Superior temporal gyrus (tissue), 1 donor: ENCODE measurements around the gene TRIM9.
A peak's percentile ranks its signal among the peaks of the same experiment; 100 is the strongest.

Experiments used
- DNase-seq: peaks from one replicate; pipeline ENCODE4 v3.0.0-alpha.2; 2016; ENCODE audit errors: extremely low spot score

TRIM9 gene

DNA sequence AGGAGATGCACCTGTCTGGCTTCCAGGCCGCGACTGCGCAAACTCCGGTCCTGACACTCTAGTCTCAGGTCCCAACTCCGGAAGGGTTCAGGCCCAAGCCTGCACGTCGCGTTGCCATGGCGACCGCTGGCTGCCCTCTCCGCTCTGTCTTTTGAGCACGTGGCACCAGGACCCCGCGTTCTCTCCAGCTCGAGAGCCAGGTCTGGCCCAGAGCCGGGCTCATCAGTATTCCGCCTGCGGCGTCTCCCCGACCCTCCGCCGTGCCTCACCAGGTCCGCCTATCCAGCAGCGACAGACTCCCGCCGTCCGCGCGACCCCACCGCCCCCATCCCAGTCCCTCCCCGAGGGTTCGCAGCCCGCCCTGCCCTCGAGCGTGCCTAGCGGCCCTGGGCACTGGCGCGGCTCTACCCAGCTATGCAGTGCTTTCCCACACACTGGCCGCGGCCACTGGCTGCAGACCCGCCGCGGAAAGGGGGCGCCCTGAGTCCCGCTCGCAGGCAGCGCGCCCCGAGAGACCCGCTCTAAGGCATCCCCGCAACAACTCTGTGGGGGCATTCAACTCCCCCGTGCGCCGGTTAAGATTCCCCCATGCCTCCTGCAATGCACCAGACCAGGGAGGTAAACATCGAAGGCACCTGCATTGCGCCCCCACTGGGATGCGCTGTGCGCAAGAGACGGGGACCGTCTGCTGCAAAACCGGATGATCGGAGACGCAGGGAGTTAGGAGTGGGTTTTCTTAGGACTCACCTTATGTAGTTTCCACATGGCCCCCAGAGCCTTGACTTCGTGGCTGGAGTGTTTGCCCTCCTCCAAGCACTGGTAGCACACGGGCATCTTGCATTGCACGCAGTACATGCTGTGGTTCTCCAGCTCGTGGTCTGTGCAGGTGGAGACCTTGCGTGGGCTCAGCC, 1.3 kb downstream of the TRIM9 start:
- peak; percentile 79 for DNase-seq

DNA sequence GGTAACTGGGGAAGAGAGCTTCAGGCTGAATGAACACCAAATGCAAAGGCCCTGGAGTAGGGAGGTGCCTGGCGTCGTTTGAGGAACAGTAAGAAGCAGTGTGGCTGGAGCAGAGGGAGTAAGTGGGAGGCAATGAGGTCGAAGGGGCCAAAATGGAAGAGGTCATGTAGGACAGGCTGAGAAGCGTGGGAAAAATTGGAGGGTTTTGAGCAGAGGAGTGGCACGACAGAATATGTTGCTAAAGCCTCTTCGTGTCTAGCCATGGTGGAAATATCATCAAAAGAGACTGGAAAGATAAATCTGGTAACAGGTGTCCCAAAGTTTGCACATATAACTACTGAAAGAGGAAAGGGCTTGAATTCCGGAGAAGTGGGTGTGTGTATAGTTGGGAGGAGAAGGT, 1.9 kb downstream of the TRIM9 start:
- DNase-seq, result peak; percentile 76

DNA sequence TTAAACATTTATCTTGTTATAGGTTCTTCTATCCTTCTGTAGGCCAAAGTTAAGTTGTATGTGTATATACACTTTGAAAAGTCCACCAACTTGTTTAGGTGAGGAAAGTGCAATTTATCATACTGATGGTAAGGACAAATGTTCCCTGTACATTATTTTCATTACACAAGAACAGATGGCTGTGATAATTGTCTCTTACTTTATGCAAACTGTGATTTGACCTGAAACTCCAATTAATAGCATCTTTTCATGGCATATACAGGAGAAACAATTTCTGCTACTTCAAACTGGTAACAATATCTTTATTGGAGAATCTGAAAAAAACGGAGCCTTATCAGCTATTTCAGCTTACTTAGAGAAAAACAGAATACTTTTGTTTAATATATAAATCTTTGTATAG, 5.6 kb downstream of the TRIM9 start:
- peak; percentile 56 for DNase-seq

DNA sequence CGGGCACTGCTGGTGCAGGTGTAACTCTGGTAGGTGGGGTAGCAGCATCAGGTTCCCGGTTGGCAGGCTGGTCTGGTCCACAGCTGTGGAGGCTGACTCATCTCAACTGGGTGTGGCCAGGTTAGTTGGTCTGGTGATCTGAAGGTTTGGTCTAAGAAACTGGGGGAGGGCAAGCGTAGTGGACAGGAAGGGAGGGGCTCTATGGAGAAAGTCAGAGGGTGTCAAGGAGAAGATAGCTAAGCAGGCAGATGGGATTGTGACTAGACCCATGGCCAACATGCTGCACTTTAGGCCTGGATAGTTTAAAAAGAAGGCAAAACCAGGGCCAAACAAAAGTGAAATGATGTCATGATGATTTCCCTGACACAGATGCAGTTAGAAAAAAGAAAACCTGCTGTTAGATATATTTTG, 7.9 kb downstream of the TRIM9 start:
- no peak for DNase-seq

DNA sequence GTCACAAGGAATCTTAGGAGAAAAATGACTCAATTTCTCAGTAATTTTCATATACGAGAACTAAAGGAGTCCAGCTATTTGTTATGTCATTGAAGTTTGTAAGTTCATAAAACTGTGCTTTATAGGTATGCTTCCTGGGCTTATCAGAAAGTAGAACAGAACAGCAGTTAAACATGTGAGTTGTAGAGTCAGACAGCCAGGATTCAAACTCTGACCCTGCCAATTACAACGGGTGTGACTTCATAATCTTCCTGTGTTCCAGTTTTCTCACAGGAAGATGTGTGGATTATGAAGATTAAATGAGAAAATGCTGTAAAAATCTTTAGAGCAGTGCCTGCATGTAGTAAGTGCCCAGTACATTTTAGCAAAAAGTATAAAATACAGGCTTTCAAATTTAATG, 8.9 kb downstream of the TRIM9 start:
- DNase-seq, result peak; percentile 46

DNA sequence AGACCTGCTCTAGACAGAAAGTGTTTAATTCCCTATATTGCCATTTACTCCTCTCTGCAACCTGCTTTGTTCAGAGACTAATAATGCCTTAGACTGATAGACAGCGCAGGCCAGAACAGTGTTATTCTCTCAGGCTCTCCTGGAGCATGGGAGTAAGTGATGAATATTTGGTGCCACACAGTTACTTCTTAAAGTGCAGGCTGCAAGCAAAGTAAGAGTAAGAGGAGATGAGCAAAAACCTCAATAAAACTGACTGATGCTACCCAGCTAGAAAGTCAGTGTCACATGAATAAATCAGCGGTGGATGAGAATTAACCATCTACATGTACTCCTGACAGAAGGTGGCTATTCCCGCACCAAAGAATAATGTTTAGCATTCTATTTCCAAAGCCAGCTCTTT, 9.9 kb downstream of the TRIM9 start:
- DNase-seq, result no peak

DNA sequence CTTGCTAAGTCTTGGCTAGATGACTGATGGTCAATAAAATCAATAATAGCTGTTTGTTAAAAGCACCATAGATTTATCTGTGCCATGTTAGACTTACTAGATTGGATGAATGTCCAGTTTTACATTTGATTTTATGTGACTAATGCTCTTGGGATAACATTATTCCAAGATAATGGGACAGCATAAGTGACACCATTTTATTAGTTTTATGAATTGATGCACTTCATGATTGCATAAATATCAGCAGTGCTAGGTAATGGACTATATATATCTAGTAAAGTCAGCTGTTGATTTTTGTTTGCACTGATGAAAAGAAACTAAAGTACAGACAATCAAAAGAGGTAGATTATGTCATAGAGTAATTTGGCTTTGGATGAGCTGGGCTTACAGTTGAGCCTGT, 10.4 kb downstream of the TRIM9 start:
- no peak for DNase-seq

DNA sequence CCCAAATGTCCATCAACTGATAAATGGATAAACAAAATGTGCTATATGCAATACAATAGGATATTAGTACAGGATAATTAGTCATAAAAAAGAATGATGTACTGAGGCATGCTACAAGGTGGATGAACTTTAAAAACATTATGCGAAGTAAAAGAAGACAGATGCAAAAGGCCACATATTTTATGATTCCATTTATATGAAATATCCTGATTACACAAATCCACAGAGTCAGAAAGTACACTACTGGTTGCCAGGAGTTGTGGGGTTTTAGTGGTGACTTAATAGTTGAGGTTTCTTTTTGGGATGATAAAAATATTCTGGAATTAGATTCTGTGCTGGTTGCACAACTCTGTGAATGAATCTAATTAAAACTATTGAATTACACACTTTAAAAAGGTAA, 12.6 kb downstream of the TRIM9 start:
- no peak for DNase-seq

DNA sequence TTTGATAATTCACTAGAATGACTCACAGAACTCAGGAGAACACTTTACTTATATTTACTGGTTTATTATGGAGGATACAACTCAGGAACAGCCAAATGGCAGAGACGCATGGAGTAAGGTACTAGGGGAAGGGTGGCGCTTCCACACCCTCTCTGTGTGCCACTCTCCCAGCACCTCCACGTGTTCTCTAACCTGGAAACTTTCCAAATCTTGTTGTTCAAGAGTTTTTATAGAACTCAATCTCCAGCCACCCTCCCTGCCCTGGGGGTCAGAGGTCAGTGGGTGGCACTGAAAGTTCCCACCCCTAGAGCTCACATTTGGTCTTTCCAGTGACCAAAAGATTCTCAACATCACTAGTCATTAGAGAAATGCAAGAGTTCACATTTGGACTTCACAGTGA, 13.2 kb downstream of the TRIM9 start:
- no peak for DNase-seq

DNA sequence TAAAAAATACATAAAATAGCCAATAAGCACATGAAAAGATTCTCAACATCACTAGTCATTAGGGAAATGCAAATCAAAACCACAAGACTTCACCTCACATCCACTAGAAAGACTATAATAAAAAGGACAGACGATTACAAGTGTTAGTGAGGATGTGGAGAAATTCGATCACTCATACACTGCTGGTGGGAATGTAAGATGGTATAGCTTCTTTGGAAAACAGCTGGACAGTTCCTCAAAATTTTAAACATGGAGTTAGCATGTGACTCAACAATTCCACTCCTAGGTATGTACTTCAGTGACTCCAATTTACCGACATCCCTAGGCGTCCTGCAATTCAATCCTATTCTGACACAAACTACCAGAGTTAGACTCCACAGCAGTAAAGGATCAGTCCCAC, 13.7 kb downstream of the TRIM9 start:
- DNase-seq, result no peak

DNA sequence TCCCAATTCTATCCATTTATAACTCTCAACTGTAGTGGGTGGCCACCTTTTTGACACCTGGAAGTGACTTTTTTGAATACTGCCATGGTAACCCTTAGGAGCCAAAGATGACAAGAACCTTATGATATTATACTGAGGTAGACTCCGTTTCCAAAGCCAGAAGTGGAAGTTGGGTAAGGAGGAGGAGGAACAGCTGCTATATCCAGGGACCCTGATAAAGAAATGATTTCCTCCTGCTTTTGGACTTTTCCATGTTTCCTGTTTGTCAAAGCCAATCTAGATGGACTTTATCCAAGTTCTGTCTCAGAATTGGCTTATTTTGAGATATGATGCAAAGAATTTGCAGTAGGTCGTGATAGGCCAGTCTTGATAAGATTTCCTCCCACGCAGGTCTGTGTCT, 14.3 kb downstream of the TRIM9 start:
- no peak for DNase-seq

DNA sequence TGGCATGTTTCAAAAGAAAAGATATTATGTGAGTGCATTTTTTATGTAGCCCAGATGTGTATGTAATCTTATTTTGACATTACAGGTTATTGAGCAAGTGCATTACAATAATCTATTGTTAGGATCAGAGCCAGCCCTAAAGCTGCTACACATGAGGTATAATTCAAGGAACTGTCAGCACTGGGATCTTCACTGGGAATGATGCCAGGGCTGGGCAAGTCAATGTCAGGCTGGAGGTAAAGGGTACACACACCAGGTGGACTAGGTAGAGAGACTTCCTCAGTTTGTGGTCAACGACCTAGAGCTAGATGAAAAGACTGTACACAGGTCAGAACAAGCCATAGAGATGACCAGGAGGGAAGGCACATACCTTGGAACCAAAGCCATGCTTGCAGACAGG, 15.4 kb downstream of the TRIM9 start:
- no peak for DNase-seq

DNA sequence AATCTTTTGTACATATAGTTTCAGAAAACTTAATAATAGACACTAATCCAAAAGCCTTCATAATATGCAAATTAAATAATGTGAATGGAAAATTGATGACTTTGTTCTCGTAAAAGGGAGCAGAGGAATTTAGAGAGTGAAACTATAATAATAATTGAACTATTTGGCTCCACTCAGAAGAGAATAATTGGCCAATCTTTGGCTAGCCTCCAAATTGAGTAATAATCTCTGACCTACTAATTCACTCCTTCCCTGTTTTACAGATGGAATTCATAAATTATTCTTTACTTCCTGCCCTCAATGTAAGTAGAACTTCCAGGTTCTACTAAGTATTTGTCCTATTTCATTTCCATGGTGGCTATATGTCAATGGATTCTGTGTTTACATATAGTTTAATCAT, 15.8 kb downstream of the TRIM9 start:
- no peak for DNase-seq

DNA sequence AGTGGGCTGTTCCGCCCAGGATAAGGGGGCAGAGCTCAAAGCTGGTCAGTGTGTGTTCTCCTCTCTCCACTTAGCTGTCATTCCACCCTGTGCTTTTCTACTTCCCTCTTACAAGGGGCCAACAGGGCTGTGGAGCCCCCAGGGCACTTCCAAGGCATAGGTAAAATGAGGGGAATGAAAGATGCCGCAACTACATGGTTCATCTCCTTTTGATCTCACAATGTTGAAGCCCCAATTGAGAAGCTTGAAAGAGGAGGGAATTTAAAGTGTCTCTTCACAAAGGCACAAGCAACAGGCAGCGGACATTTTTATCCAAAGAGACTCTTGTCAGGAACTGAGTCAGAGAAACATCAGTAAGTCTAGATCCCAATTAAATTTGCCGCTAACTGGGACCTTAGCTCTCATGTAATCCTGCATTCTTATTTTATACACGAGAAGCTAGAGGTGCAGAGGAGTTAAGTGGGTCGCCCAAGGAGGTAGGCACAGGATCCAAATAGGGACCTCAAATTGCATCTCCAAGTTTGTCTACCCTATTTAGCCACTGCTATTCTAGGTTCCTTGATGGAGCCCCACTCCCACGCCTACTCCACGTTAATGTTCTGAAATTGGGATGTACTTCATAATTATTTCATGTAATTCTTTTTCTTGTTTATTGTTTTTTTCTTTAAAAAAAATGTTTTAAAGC, 20.1 kb downstream of the TRIM9 start:
- DNase-seq, result no peak

DNA sequence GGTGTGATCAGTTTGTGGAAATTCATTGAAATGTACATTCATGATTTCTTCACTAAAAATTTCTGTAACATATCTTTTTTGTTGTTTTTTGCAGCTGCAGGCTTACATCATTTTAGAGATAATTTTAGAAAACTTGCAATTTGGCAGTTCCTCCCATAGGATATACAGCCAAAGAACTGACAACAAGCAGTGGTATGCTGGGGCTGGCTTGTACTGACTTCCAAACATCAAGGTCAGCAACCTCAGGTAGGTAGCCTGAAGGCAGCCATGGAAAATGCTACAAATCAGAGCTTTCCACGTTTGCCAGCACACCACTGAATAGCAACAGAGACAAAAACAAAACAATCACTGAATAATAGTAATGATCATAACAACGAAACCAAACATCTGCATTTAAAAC, 21.2 kb downstream of the TRIM9 start:
- DNase-seq, result no peak

DNA sequence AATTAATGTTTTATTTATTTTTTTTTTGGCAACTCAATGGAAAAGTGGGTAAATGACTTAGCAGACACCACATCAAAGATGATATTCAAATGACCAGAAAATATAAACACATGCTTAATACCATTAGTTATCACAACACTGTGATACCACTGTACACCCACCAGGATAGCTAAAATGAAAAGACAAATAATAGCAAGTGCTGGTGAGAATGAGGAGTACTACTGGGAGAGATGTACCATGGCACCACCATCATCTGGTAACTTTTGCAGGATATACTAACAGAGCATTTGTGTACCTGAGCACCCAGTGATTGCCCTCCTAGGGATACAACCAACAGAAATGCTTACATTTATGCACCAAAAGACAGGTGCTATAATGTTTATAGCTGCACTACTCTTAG, 21.9 kb downstream of the TRIM9 start:
- no peak for DNase-seq

DNA sequence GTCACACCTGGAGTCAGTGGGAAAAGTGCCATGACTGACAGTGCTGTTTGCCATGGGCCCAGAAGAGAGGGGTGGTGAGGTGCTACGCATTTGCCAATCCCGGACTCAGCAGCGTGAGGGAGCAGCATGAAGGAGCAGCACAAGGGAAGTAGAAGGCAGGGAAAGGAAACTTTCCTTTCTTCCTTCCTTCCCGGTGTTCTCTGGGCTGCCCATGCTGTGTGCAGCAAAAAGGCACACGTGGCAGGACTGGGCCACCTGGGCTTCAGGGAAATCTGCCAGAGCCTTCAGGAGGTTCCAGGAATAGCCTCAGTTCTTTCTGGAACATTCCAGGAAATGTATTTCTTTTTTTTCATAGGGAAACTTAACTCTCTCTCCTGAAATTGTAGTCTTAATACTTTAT, 23.0 kb downstream of the TRIM9 start:
- no peak for DNase-seq

DNA sequence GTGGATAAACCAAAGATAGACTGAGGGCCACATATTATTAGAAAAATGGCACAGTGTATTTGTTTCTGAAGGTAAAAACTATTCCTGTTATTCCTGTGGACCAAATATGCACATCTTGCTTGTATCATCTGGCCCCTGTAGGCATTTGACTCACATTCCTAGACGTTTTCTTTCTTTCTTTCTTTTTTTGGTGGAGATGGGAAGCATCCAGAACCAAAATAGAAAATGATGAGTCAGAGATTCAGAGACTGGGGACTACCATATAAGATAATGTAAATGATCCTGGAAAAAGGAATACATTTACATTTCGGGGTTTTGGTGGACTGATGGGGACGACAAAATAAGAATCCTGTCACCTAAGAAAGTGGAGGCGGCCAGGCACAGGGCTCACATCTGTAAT, 24.2 kb downstream of the TRIM9 start:
- no peak for DNase-seq

DNA sequence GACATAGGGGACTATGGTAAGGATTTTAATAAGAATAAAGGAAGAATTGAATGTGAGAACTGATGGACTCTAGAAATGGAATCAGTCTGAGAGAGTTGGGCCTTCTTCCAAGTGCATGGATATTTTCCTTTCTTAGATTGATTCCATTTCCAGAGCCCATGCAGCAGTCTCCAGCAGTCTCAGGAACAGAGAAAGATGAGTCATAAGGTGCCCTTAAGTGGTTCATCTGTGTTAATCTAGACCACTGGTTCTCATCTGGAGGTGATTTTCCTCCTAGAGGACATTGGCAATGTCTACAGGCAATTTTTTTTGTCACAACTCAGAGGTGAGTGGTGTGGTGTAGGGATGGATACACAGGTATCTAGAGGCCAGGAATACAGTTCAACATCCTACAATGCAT, 25.9 kb downstream of the TRIM9 start:
- DNase-seq, result no peak

DNA sequence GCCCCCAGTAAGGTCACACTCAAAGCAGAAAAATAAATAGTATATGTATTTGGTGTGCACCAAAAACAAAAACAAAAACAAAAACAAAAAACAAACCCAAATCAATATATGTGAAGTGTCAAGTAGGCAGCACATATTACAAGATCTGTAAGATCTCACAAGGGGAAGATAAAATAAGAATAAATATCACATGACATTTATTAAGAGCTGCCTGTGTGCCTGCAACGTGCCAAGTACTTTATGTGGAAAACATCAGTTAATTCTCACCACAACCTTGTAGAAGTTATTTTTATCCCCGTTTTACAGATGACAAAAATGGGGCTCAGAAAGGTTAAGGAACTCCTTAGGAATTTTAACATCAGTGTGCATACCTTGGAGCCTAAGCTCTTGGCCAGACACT, 26.6 kb downstream of the TRIM9 start:
- DNase-seq, result no peak

DNA sequence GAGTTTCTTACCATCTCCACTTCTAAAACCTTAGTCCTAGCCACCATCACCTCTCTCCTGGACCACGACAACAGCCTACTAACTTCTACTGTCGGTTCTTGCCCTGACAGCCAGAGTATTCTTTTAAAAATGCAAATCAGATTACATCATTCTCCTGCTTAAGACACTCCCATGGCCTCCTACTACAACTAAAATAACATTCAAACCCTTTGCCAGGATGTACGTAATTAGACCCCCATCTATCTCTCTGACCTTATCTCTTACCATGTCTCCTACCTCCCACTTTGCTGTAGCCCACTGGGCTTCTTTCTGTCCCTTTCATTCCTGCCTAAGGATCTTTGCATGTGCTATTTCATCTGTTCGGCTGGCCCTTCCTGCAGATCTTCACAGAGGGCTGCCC, 27.6 kb downstream of the TRIM9 start:
- no peak for DNase-seq

DNA sequence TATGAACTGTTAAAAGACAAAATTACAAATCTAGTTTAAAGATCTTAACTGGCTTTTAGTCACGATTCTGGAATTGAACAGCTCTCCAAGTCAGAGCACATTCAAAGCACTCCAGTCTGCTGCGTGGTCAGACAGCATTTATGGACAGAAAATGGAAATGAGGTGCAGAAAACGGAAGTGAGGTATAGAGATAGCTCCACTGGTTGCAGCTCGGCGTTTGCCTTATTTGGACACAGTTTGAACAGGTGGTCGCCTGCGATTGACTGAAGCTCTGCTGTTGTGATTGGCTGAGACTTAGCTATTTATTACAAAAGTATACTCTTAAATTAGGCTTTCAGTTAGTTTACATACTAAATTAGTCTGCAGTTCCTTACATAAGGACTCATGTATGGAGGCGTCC, 28.3 kb downstream of the TRIM9 start:
- DNase-seq, result no peak

DNA sequence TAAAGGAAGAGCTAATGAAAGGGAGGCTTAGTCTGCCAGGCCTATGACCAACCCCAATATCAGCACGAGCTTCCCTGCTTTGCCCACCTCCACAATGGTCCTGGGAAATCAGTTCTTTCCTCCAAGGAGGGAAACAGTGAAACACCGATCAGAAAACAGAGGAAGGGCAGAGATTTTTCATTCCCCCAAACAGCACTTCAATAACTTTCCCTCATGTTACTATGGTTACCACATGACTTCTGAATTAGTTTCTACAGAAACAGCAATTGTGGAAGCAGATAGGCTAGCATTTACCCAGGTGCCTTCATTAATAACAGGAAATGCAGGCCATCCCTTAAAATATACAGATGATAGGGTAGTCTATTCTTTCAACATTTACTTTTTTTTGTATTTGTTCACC, 35.9 kb downstream of the TRIM9 start:
- DNase-seq, result no peak
